HepG2 (cell line): ENCODE results near the gene BIRC5. TPM values are rescaled to one million over a fixed set of nuclear protein-coding genes. Genes with fewer than 3 reads are reported as not detected.

Experiments used
- HDAC1 ChIP-seq: sonication (generic); formaldehyde crosslinking; IDR thresholded peaks from 2 replicates; pipeline ENCODE4 v1.5.1; 2020; ENCODE audit warnings: mild to moderate bottlenecking, missing genetic modification reagents
- HNRNPUL1 ChIP-seq: fragments of 200-400 bp; formaldehyde crosslinking; IDR thresholded peaks from 2 replicates; pipeline ENCODE4 v1.6.1; 2017; ENCODE audit warnings: low read depth, mild to moderate bottlenecking, low read length, moderate library complexity
- ISL2 ChIP-seq: sonication (generic); formaldehyde crosslinking; IDR thresholded peaks from 2 replicates; pipeline ENCODE4 v1.5.0; 2020; ENCODE audit warnings: missing genetic modification reagents
- ISX ChIP-seq: sonication (generic); formaldehyde crosslinking; conservative IDR thresholded peaks from 2 replicates; pipeline ENCODE4 v1.5.0; 2020; ENCODE audit warnings: missing genetic modification reagents
- KDM6A ChIP-seq: IDR thresholded peaks from 2 replicates; pipeline ENCODE4 v1.6.1; 2016; ENCODE audit warnings: low read depth
- SALL2 ChIP-seq: sonication (generic); formaldehyde crosslinking; IDR thresholded peaks from 2 replicates; pipeline ENCODE4 v1.8.1; 2023; ENCODE audit warnings: mild to moderate bottlenecking, missing genetic modification reagents, inconsistent platforms
- SMAD3 ChIP-seq: sonication (generic); formaldehyde crosslinking; IDR thresholded peaks from 2 replicates; pipeline ENCODE4 v1.4.0; 2020; ENCODE audit warnings: missing genetic modification reagents
- SUZ12 ChIP-seq: fragments of 150-350 bp; IDR thresholded peaks from 2 replicates; pipeline ENCODE4 v1.6.1; 2014; ENCODE audit warnings: low read depth, low read length
- TEAD2 ChIP-seq: sonication (generic); formaldehyde crosslinking; IDR thresholded peaks from 2 replicates; pipeline ENCODE4 v1.9.0; 2021; ENCODE audit warnings: missing genetic modification reagents
- TEAD3 ChIP-seq: optimal IDR thresholded peaks from 2 replicates; pipeline ENCODE3; 2016; ENCODE audit warnings: borderline replicate concordance
- YY1 ChIP-seq: IDR thresholded peaks from 2 replicates; pipeline ENCODE4 v1.6.1; 2011; ENCODE audit warnings: low read length, low read depth, moderate library complexity, mild to moderate bottlenecking; ENCODE audit not compliant: insufficient read depth, insufficient replicate concordance
- ZBTB26 ChIP-seq: IDR thresholded peaks from 2 replicates; pipeline ENCODE4 v1.6.1; 2016; ENCODE audit warnings: missing compliant biosample characterization, missing genetic modification reagents, borderline replicate concordance
- ZBTB33 ChIP-seq: sonication (generic); formaldehyde crosslinking; IDR thresholded peaks from 2 replicates; pipeline ENCODE4 v1.4.0; 2020; ENCODE audit warnings: missing genetic modification reagents
- ZBTB7B ChIP-seq: sonication (generic); formaldehyde crosslinking; IDR thresholded peaks from 2 replicates; pipeline ENCODE4 v1.4.0; 2020; ENCODE audit warnings: missing genetic modification reagents
- ZFP1 ChIP-seq: IDR thresholded peaks from 2 replicates; pipeline ENCODE4 v1.6.1; 2016
- ZFYVE20 ChIP-seq: sonication (generic); formaldehyde crosslinking; IDR thresholded peaks from 2 replicates; pipeline ENCODE4 v1.8.0; 2023; ENCODE audit warnings: low read depth, mild to moderate bottlenecking, moderate library complexity, missing genetic modification reagents, borderline replicate concordance
- ZKSCAN5 ChIP-seq: sonication (generic); formaldehyde crosslinking; IDR thresholded peaks from 2 replicates; pipeline ENCODE4 v1.5.1; 2020; ENCODE audit warnings: mild to moderate bottlenecking, missing genetic modification reagents
- ZMYM4 ChIP-seq: sonication (generic); formaldehyde crosslinking; IDR thresholded peaks from 2 replicates; pipeline ENCODE4 v1.8.1; 2023; ENCODE audit warnings: mild to moderate bottlenecking, missing genetic modification reagents
- ZNF124 ChIP-seq: sonication (generic); formaldehyde crosslinking; IDR thresholded peaks from 2 replicates; pipeline ENCODE4 v1.4.0; 2020; ENCODE audit warnings: missing genetic modification reagents
- ZNF138 ChIP-seq: sonication (generic); formaldehyde crosslinking; IDR thresholded peaks from 2 replicates; pipeline ENCODE4 v1.5.0; 2020; ENCODE audit warnings: mild to moderate bottlenecking, low read depth, missing genetic modification reagents
- ZNF232 ChIP-seq: sonication (generic); formaldehyde crosslinking; IDR thresholded peaks from 2 replicates; pipeline ENCODE4 v1.4.0; 2020; ENCODE audit warnings: missing genetic modification reagents, borderline replicate concordance
- ZNF3 ChIP-seq: IDR thresholded peaks from 2 replicates; pipeline ENCODE4 v1.7.0; 2017; ENCODE audit warnings: inconsistent platforms
- ZNF335 ChIP-seq: sonication (generic); formaldehyde crosslinking; IDR thresholded peaks from 2 replicates; pipeline ENCODE4 v1.4.0; 2020; ENCODE audit warnings: missing genetic modification reagents
- ZNF367 ChIP-seq: sonication (generic); formaldehyde crosslinking; IDR thresholded peaks from 2 replicates; pipeline ENCODE4 v1.4.0; 2020; ENCODE audit warnings: missing genetic modification reagents, borderline replicate concordance
- ZNF839 ChIP-seq: sonication (generic); formaldehyde crosslinking; IDR thresholded peaks from 2 replicates; pipeline ENCODE4 v1.4.0; 2020; ENCODE audit warnings: missing genetic modification reagents, mild to moderate bottlenecking, borderline replicate concordance
- ZNF891 ChIP-seq: sonication (generic); formaldehyde crosslinking; IDR thresholded peaks from 2 replicates; pipeline ENCODE4 v1.5.0; 2020; ENCODE audit warnings: mild to moderate bottlenecking, missing genetic modification reagents
- polyA plus RNA-seq, 8 experiments: library from polyadenylated mRNA; depleted of rRNA in 3 of 8; stranded (reverse) in 7 of 8; unstranded in 1 of 8; fragments of >200 nt; fragmentation: Illumina TruSeq in 4 of 8; extraction: Trizol in 4 of 8; gene quantifications; 2 replicates each; pipeline versions ENCODE4 v1.2.1 to v1.2.3, GENCODE V29; 2011 to 2016; ENCODE audit warnings: low read depth in 4 of 8, missing spikeins in 1 of 8, mixed read lengths in 1 of 8; ENCODE audit not compliant: insufficient read depth in 1 of 8
- total RNA-seq, 5 experiments: library from RNA; depleted of rRNA; stranded (reverse); fragments of >200 nt; fragmentation: Illumina TruSeq; extraction: Trizol; gene quantifications; 2 replicates each; pipeline ENCODE4 v1.2.3, GENCODE V29; 2016; ENCODE audit warnings: low read depth in 1 of 5
- TF ChIP-seq, protein P1 (sequence below): sonication (generic); formaldehyde crosslinking; IDR thresholded peaks from 2 replicates; pipeline ENCODE4 v1.4.0; 2020; ENCODE audit warnings: missing genetic modification reagents, borderline replicate concordance

The BIRC5 gene
- total and polyA plus RNA-seq, 2 of the 13 experiments (the other 11 are each of a cell fraction or from before 2014, with no cell fraction given) = 30.3 to 135 TPM

DNA sequence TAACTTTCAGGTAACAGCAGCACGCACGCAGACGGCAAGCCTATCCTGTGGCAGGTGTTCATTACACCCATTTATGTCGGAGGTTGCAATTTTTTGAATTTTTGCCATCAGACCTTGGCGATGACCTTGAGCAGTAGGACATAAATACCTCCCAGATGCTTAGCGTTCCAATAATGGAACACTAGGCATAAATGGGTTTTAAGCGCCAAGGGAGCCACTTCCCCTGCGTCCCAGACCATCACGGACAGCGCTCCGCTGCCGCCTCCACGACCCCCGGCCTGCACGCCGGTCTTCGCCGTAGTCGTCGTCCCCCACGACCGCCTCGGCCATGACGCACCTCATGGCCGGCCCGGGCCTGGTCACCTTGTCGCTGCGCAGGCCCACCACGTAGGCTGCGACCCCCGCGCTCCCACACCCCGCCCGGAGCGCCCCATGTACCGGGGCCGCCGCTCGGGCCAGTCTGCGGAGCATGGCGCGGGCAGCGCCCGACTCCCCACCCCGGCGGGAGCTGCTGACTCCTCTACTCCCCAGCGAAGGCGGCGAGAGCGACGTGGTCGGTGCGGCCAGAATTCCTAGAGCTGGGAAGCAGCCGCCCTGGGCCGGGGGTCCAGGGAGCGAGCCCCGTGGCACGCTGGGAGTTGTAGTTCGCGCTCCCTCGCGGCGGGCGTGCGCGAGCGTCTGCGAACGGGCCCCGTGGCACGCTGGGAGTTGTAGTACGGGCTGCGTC is 40.1 kb downstream of the BIRC5 start (continued):
- peak; percentile 25; the same call in 1 of the 2 replicates for TF ChIP-seq ZBTB26 (CRISPR knock-in tag)
- peak; percentile 91; the same call in 1 of the 2 replicates for TF ChIP-seq ZNF232 (CRISPR knock-in tag)
- TF ChIP-seq ZKSCAN5 = 0 out of 2 replicates have a peak, but pooled peaks have one; percentile 54
- TF ChIP-seq ZNF367 = peak; percentile 40; the same call in 1 of the 2 replicates
- peak; percentile 98 for TF ChIP-seq ZNF891 (CRISPR knock-in tag)
- peak; percentile 85; the same call in 1 of the 2 replicates for TF ChIP-seq ZFYVE20 (CRISPR knock-in tag)
- TF ChIP-seq ZNF138 (CRISPR knock-in tag) = 0 out of 2 replicates have a peak, but pooled peaks have one; percentile 72
- peak; percentile 91 for TF ChIP-seq SALL2
- TF ChIP-seq ISL2 = peak; percentile 58
- TF ChIP-seq ZFP1 (CRISPR knock-in tag) = 0 out of 2 replicates have a peak, but pooled peaks have one; percentile 25
- TF ChIP-seq, protein P1, sequence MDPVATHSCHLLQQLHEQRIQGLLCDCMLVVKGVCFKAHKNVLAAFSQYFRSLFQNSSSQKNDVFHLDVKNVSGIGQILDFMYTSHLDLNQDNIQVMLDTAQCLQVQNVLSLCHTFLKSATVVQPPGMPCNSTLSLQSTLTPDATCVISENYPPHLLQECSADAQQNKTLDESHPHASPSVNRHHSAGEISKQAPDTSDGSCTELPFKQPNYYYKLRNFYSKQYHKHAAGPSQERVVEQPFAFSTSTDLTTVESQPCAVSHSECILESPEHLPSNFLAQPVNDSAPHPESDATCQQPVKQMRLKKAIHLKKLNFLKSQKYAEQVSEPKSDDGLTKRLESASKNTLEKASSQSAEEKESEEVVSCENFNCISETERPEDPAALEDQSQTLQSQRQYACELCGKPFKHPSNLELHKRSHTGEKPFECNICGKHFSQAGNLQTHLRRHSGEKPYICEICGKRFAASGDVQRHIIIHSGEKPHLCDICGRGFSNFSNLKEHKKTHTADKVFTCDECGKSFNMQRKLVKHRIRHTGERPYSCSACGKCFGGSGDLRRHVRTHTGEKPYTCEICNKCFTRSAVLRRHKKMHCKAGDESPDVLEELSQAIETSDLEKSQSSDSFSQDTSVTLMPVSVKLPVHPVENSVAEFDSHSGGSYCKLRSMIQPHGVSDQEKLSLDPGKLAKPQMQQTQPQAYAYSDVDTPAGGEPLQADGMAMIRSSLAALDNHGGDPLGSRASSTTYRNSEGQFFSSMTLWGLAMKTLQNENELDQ (CRISPR knock-in tag) = peak; percentile 89; the same call in 1 of the 2 replicates
- peak; percentile 56; the same call in 1 of the 2 replicates for TF ChIP-seq ZBTB33 (CRISPR knock-in tag)
- peak; percentile 70; the same call in 1 of the 2 replicates for TF ChIP-seq ZMYM4 (CRISPR knock-in tag)
- TF ChIP-seq YY1 = peak; percentile 84
- no peak for TF ChIP-seq ZNF3 (CRISPR knock-in tag)
- TF ChIP-seq ZBTB7B (CRISPR knock-in tag) = peak; percentile 98
- peak; percentile 95 for TF ChIP-seq ZNF335 (CRISPR knock-in tag)
- no peak for TF ChIP-seq KDM6A (CRISPR knock-in tag)
- peak; percentile 47; the same call in 1 of the 2 replicates for TF ChIP-seq TEAD2 (CRISPR knock-in tag)
- peak; percentile 73 for TF ChIP-seq TEAD3
- no peak for TF ChIP-seq HNRNPUL1
- peak; percentile 79; the same call in 1 of the 2 replicates for TF ChIP-seq ZNF124 (CRISPR knock-in tag)
- TF ChIP-seq HDAC1 (CRISPR knock-in tag) = peak; percentile 70; the same call in 1 of the 2 replicates
- peak; percentile 96 for TF ChIP-seq SUZ12
- TF ChIP-seq ZNF839 (CRISPR knock-in tag) = peak; percentile 94
- TF ChIP-seq SMAD3 (CRISPR knock-in tag) = peak; percentile 72
- peak; percentile 73; the same call in 1 of the 2 replicates for TF ChIP-seq ISX
